HG03108 (cell line): Measurements from ENCODE around the gene STAC.

Source experiments
- ATAC-seq: cut with Tn5 transposase; IDR thresholded peaks from one replicate; pipeline ENCODE4 v1.9.1; 2021; ENCODE audit warnings: moderate library complexity; ENCODE audit not compliant: unreplicated experiment

The STAC gene

GRCh38 chr3:36380221-36381031 is at the start of gene STAC:
TSS of gene STAC (plus strand) at chr3:36380504. CDS start at chr3:36380644, 140 bp downstream.
- ATAC-seq, result no peak

GRCh38 chr3:36332139-36332538 is 48.2 kb upstream of the STAC start:
- no peak for ATAC-seq

GRCh38 chr3:36362216-36362615 is 18.1 kb upstream of the STAC start:
- no peak for ATAC-seq

- no peak for ATAC-seq
Measured at GRCh38 chr3:36362973-36363372, 17.3 kb upstream of the STAC start.

- ATAC-seq, result no peak
Measured at GRCh38 chr3:36364260-36364659, 16.0 kb upstream of the STAC start.

GRCh38 chr3:36365829-36366228 is 14.5 kb upstream of the STAC start:
- no peak for ATAC-seq

- no peak for ATAC-seq
Measured at GRCh38 chr3:36366308-36366707, 14.0 kb upstream of the STAC start.

- ATAC-seq, result no peak
Measured at GRCh38 chr3:36367912-36368573, 12.3 kb upstream of the STAC start.

GRCh38 chr3:36372534-36372935 is 7.8 kb upstream of the STAC start:
- ATAC-seq, result no peak

GRCh38 chr3:36373084-36373483 is 7.2 kb upstream of the STAC start:
- ATAC-seq, result no peak

GRCh38 chr3:36373666-36374065 is 6.6 kb upstream of the STAC start:
- ATAC-seq, result no peak

GRCh38 chr3:36379872-36380220 is 458 bp upstream of the STAC start:
- ATAC-seq, result no peak

- ATAC-seq, result no peak
Measured at GRCh38 chr3:36381311-36381956, 1.1 kb downstream of the STAC start.

- ATAC-seq, result no peak
Measured at GRCh38 chr3:36393563-36393962, 13.3 kb downstream of the STAC start.

- ATAC-seq, result no peak
Measured at GRCh38 chr3:36394176-36394575, 13.9 kb downstream of the STAC start.

- ATAC-seq, result no peak
Measured at GRCh38 chr3:36397841-36398240, 17.5 kb downstream of the STAC start.

GRCh38 chr3:36399933-36400332 is 19.6 kb downstream of the STAC start:
- ATAC-seq, result no peak

GRCh38 chr3:36401056-36401455 is 20.8 kb downstream of the STAC start:
- no peak for ATAC-seq

GRCh38 chr3:36403661-36404060 is 23.4 kb downstream of the STAC start:
- ATAC-seq, result no peak

- no peak for ATAC-seq
Measured at GRCh38 chr3:36405190-36405589, 24.9 kb downstream of the STAC start.

- ATAC-seq, result no peak
Measured at GRCh38 chr3:36408146-36408545, 27.8 kb downstream of the STAC start.

- ATAC-seq, result no peak
Measured at GRCh38 chr3:36409862-36410261, 29.6 kb downstream of the STAC start.
